GM21526 (cell line): Measurements from ENCODE around the gene OXA1L.
"Not testable (repeated sequence)": the region's sequence is repeated elsewhere in the genome, so short reads cannot be mapped to it uniquely, and the experiment has no call there.

Source experiments
- ATAC-seq: cut with Tn5 transposase; IDR thresholded peaks from one replicate; pipeline ENCODE4 v1.9.1; 2021; ENCODE audit warnings: moderate library complexity; ENCODE audit not compliant: unreplicated experiment, low FRiP score

Gene OXA1L

GRCh38 chr14:22766457-22767322 is at the start of gene OXA1L:
Gene OXA1L, plus strand, starts transcription at chr14:22766688. Its CDS starts 14 bp downstream, at chr14:22766702.
- ATAC-seq: peak; percentile 67

- no peak for ATAC-seq
These were observed 48.4 kb upstream of the OXA1L start for GRCh38 chr14:22718091-22718490.

- ATAC-seq: no peak
These were observed 45.3 kb upstream of the OXA1L start for GRCh38 chr14:22721213-22721612.

DNA sequence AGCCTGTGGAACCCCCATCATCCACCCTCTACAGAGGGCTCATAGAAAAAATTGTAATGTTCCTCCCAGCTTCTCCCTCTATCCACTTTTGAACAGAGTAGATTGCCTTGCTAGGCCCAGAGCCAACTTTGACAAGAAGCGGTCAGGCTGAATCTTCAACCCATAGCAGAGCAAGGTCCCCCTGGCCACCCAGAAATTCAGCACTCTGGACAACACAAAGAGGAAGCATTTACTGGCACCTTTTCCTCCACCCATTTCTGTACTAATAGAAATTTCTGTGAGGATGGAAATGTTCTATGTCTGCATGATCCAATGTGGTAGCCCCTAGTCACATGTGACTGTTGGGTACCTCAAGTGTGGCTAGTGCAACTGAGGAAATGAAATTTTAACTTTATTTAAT is 42.7 kb upstream of the OXA1L start:
- ATAC-seq: no peak

DNA sequence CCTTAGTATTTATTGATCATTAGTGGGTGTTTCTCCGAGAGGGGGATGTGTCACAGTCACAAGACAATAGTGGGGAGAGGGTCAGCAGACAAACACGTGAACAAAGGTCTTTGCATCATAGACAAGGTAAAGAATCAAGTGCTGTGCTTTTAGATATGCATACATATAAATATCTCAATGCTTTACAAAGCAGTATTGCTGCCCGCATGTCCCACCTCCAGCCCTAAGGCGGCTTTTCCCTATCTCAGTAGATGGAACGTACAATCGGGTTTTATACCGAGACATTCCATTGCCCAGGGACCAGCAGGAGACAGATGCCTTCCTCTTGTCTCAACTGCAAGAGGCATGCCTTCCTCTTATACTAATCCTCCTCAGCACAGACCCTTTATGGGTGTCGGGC is 41.6 kb upstream of the OXA1L start:
- ATAC-seq: not testable (repeated sequence)

GRCh38 chr14:22725374-22725773 is 41.1 kb upstream of the OXA1L start:
- ATAC-seq: not testable (repeated sequence)

DNA sequence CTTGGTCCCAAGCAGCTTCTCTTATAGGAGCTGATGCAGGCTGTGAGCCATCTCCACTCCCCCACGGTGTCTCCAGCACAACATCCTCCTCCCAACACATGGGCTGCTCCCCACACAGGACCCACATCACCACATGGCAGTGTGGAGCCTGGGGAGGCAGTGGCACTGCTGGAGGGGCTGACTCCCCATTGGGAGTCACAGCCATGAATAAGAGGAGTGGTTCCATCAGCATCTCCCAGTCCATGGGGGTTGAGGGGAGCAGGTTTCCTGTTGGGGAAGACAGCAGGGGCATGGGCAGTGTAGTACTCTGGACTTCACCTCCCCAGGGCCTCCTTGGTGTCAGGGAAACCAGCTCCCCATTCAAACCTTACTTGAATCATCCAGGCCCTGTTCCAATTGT is 40.5 kb upstream of the OXA1L start:
- no peak for ATAC-seq

DNA sequence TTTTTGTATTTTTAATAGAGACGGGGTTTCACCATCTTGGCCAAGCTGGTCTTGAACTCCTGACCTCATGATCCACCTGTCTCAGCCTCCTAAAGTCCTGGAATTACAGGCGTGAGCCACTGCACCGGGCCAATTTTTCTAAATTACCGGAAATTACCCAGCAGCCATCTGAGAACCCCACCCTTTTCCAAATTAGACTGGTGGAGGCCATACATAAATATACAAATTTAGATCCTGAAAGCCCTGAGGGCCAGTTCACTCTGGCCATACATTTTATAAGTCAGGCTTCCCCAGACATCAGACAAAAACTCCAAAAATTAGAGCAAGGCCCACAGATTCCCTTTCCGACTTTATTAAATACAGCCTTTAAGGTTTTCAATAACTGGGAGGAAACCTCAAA is 34.4 kb upstream of the OXA1L start:
- ATAC-seq: not testable (repeated sequence)

DNA sequence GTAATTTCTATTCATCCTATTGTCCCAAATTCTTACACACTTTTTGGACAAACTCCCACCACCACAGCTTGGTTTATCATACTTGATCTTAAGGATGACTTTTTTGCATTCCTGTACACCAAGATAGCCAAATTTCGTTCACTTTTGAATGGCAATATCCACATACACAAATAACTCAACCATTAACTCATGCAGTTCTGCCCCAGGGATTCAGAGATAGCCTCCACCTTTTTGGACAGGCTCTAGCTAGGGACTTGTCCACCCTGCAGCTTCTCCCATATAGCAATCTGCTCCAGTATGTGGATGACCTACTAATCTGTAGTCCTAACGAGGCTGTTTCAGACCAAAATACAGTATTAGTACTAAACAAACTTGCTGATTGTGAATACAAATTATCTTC is 32.7 kb upstream of the OXA1L start:
- ATAC-seq: no peak

GRCh38 chr14:22735096-22735495 is 31.4 kb upstream of the OXA1L start:
- no peak for ATAC-seq

DNA sequence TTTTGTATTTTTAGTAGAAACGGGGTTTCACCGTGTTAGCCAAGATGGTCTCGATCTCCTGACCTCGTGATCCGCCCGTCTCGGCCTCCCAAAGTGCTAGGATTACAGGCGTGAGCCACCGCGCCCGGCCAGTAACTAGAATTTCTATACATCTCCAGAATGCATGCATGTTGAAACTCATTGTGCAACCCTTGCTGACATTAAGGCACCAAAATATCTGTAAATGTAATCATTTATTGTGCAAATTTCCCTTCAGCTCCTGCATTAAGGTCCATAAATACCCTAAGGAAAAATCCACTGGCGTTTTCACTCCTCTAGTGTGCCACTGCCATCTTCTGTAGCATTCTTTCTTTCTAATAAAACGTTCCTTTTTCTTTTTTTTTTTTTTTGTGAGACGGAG is 30.1 kb upstream of the OXA1L start:
- not testable (repeated sequence) for ATAC-seq

DNA sequence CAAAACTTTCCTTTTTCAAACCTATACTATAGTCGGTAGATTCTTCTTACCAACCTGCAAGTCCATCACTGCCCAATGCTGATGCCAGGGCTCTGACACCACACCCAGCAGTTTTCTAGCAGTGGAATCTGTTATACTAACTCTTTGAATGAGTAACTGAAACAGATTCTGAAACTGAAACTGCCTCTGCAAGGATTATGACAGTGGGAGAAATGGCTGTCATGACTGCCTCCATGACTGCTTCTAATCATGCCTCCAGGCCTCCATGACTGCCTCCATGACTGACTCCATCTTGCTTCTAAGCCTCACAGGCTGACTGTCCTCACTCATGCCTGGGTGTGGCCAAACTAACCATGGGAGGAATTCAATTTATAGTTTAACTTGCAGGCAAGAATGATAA is 29.4 kb upstream of the OXA1L start:
- peak; percentile 65 for ATAC-seq

DNA sequence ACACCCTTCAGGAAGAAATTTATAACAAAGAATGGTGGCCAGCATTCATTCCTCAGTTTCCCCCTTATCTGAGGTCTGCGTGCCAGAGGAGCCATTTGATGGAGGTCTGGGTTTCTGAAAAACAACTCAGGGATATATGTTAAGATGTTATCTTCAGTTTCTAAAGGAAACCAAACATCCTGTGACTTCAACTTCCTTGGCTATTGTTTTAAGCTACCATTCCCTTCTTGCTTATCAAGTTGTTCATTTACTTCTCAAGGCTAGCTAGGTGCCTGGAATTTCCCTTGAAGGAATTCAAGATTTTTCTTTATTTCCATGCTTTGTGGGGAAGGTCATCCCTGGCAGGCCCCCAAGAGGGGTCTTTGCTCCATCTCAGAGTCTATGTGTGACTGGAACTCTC is 27.1 kb upstream of the OXA1L start:
- ATAC-seq: no peak

DNA sequence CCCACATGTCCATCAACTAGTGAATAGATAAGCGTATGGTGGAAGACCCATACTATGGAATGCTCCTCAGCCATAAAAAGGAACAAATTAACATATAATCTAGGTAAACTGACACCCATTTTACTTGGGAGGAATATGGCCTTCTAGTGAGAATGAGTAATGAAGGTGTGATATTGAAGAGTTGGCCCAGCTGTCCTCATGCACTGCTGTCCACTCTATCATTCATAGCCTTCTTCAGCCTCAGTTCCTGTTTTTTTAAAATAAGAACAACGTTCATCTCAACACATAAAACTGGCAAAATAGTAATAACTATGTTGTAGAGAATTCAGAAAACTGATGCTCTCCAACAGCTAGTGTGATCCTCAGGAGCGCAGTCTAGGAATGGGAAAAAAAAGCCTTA is 26.5 kb upstream of the OXA1L start:
- no peak for ATAC-seq

- ATAC-seq: no peak
These were observed 18.7 kb upstream of the OXA1L start for GRCh38 chr14:22747769-22748168.

DNA sequence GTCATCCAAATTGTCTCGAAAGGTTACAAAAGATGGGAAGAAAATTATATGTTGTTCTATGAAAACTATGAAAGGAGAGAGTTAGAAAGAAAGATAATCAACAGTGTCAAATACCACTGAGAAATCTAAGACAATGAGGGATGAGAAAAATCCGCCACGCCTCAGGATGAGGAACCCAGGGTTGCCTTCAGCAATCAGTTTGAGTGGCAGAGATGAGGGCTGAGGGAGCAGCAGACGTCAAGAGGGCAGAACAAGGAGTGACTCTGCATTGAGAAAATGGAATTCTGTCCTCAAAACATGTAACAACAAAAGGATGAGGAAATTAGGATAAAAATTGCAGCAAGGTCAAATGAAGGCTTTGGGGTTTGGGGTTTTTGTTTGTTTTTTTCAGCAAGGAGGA is 18.3 kb upstream of the OXA1L start:
- ATAC-seq: no peak

DNA sequence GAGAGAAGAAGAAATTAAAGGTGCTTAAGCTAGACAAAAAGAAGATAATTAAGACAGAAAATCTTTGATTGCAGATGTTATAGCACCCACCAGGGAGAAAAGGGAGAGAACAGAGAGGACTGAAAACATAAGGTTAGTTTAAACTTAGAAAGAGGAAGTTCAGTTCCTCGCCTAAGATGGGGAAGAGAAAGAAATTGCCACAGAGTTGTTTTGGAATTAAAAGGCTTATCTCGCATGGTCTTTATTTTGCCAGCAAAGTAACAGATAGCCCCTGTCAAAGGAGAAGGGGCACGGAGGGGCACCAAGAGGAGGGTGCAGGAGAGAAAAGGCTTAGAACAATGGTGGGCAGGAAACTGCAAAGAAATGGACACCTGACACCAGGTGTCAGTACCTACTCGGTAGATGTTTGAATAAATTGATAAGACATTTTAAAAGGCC is 17.8 kb upstream of the OXA1L start:
- ATAC-seq: no peak

DNA sequence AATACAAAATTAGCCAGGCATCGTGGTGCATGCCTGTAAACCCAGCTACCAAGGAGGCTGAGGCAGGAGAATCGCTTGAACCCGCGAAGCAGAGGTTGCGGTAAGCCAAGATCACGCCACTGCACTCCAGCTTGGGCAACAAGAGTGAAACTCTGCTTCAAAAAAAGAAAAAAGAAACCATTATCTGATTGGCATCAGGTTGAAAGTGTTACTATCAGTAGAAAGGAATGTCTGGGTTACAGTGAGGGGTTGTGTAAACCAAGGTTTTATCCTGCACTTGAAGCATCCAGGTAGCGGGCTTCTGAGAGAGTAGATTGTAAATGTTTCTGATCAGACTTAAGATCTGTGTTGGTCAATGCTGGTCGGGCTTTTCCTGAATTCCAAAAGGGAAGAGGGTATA is 14.1 kb upstream of the OXA1L start:
- ATAC-seq: no peak

- ATAC-seq: no peak
These were observed 12.9 kb upstream of the OXA1L start for GRCh38 chr14:22753586-22753985.

- not testable (repeated sequence) for ATAC-seq
These were observed 8.4 kb upstream of the OXA1L start for GRCh38 chr14:22757972-22758650.

- ATAC-seq: no peak
These were observed 4.8 kb upstream of the OXA1L start for GRCh38 chr14:22761734-22762133.

- no peak for ATAC-seq
These were observed 2.1 kb upstream of the OXA1L start for GRCh38 chr14:22764382-22764781.
